Sigmoid colon (tissue), 7 donors: ENCODE data around the gene ZNF514. TPM values are rescaled to one million over a fixed set of nuclear protein-coding genes. Genes with fewer than 3 reads are reported as not detected.

Source experiments
- DNase-seq: peaks from one replicate; pipeline ENCODE4 v3.0.0-alpha.2; 2019
- H3K27ac ChIP-seq, 4 donors: fragments of 200-600 bp; sonication (generic); one replicate each; pipeline ENCODE4 v1.5.1; 2016 to 2019; ENCODE audit warnings: mild to moderate bottlenecking in 1 of 4
- H3K27me3 ChIP-seq, 3 donors: fragments of 200-600 bp; sonication (generic); one replicate each; pipeline ENCODE4 v1.5.1; 2019; ENCODE audit warnings: mild to moderate bottlenecking in 1 of 3
- H3K36me3 ChIP-seq, 4 donors: fragments of 200-600 bp; sonication (generic); one replicate each; pipeline ENCODE4 v1.5.1; 2016 to 2019
- H3K4me1 ChIP-seq, 4 donors: fragments of 200-600 bp; sonication (generic); one replicate each; pipeline ENCODE4 v1.5.1; 2017 to 2019
- H3K4me3 ChIP-seq, 4 donors: fragments of 200-600 bp; sonication (generic); one replicate each; pipeline ENCODE4 v1.5.1; 2017 to 2019; ENCODE audit warnings: mild to moderate bottlenecking in 2 of 4, moderate library complexity in 1 of 4
- H3K9me3 ChIP-seq, 4 donors: fragments of 200-600 bp in 3 of 4; sonication (generic) in 3 of 4; one replicate each; pipeline versions ENCODE4 v1.5.1 to v1.6.1; 2013 to 2019
- CTCF ChIP-seq, 4 experiments: fragments of 450-650 bp in 3 of 4; fragments of 200-600 bp in 1 of 4; IDR thresholded peaks; one replicate each; pipeline ENCODE4 v1.5.1; 2016 to 2019; ENCODE audit warnings: antibody characterized with exemption in 4 of 4, mild to moderate bottlenecking in 3 of 4, moderate library complexity in 2 of 4
- EP300 ChIP-seq, 4 donors: sonication (generic); formaldehyde crosslinking; IDR thresholded peaks; one replicate each; pipeline ENCODE4 v1.6.1; 2017; ENCODE audit warnings: antibody characterized with exemption in 4 of 4
- POLR2A ChIP-seq, 2 donors: fragments of 450-650 bp; IDR thresholded peaks; one replicate each; pipeline ENCODE4 v1.6.1; 2016; ENCODE audit warnings: antibody characterized with exemption in 2 of 2, mild to moderate bottlenecking in 2 of 2, moderate library complexity in 2 of 2
- POLR2AphosphoS5 ChIP-seq, 4 donors: sonication (generic); formaldehyde crosslinking; IDR thresholded peaks; one replicate each; pipeline ENCODE4 v1.6.1; 2017; ENCODE audit warnings: antibody characterized with exemption in 4 of 4
- WGBS, 2 donors: extraction: QIAGEN DNeasy Blood & Tissue Kit; methylation state at CpG; one replicate each; pipeline ENCODE4 v1.1.7; 2013; 5-methylcytosine and 5-hydroxymethylcytosine counted together
- intact Hi-C: fragments of 100-400 bp; cut with DNase I; formaldehyde crosslinking; loops from one replicate; pipeline ENCODE4 v1.15.1; 2023
- polyA plus RNA-seq, 3 donors: library from polyadenylated mRNA; stranded (reverse); fragments of 200-250 nt; gene quantifications; one replicate each; pipeline ENCODE4 v1.2.3, GENCODE V29; 2013
- total RNA-seq, 4 donors: library from RNA; depleted of rRNA; stranded (reverse); fragments of >200 nt; gene quantifications; one replicate each; pipeline ENCODE4 v1.1.0, GENCODE V29; 2016
- donor health status: healthy with polysubstance abuse.
- donor health status: Bipolar disorder and iron deficiency.
- donor health status: healthy.

The ZNF514 gene
- total and polyA plus RNA-seq, 7 donors = 4.8 to 29.4 (median 12.0) TPM

GRCh38 chr2:95121407-95122196, 38.0 kb downstream of the ZNF514 start, which contains the start of gene MRPS5:
TSS of gene MRPS5 (minus strand) at chr2:95121808. CDS start at chr2:95121791, 17 bp downstream.
- Histone ChIP-seq H3K27ac (peak within 1 kb of the TSS; percentile 89 to 95 (median 92)), H3K4me1 (peaks cover 0 to 35% (median 26%) of the 10 kb centered on the region in 4 donors), H3K9me3 (no peaks in the 10 kb centered on the region), H3K4me3 (peak within 1 kb of the TSS; percentile 75 to 94 (median 84)), H3K36me3 (peaks cover 0 to 8% (median 0%) of the 10 kb centered on the region in 4 donors), H3K27me3 (no peaks in the 10 kb centered on the region)
- WGBS, 2 donors = 0% methylated on average over 86 of the region's 86 CpGs
- DNase-seq = peak; percentile 87
- no peak for TF ChIP-seq CTCF (IDR thresholded peaks at IDR 0.05)
- TF ChIP-seq POLR2AphosphoS5 (IDR thresholded peaks at IDR 0.05) = peak; percentile 57 to 80 (median 73)
- intact Hi-C loops = loop anchor here (1.0 kb wide), 2 partner anchors 39 to 86 kb away; partner anchors contain the start of gene ZNF892

- DNase-seq = no peak
- H3K4me1 ChIP-seq = peaks cover 0 to 35% (median 26%) of the 10 kb centered on the region in 4 donors
- TF ChIP-seq CTCF (IDR thresholded peaks at IDR 0.05) = no peak
- TF ChIP-seq EP300 (IDR thresholded peaks at IDR 0.05) = no peak
- no peak for TF ChIP-seq POLR2AphosphoS5 (IDR thresholded peaks at IDR 0.05)
- no peak for TF ChIP-seq POLR2A (IDR thresholded peaks at IDR 0.05)
- intact Hi-C loops = loop anchor here (1.0 kb wide), 2 partner anchors 39 to 86 kb away; partner anchors contain the start of gene ZNF892
- 1 to 4% methylated on average over 11 of the region's 11 CpGs for WGBS, 2 donors
- H3K27me3 ChIP-seq = no peaks in the 10 kb centered on the region
- H3K36me3 ChIP-seq = peaks cover 0 to 13% (median 0%) of the 10 kb centered on the region in 4 donors
- peak overlapping the region; percentile 75 to 94 (median 84) for H3K4me3 ChIP-seq
- no peaks in the 10 kb centered on the region for H3K9me3 ChIP-seq
- peak overlapping the region; percentile 89 to 95 (median 92) for H3K27ac ChIP-seq
Measured at GRCh38 chr2:95121093-95121406, 38.6 kb downstream of the ZNF514 start.

GRCh38 chr2:95115418-95115817, 44.2 kb downstream of the ZNF514 start:
- intact Hi-C loops = loop anchor here (5.0 kb wide), 1 partner anchor 93 kb away; no protein-coding TSS in a partner anchor
- H3K36me3 ChIP-seq = peaks cover 8 to 57% (median 23%) of the 10 kb centered on the region in 4 donors

DNA sequence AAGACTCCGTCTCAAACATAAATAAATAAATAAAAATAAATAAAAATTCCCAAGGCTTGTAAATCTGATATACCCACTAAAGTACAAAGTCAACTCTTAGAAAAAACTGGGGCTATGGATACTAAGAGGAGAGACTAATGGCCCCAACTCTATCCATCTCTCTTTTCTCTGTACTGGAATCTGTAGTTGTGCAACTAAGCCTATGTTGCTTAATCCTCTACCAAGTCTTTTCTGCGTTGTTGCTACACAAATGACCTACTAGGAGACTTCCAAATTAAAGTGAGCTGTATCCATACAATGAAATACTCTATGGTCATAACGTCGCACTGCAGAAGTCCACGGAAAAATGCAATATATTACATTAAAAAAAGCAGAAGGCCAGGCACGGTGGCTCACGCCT, 46.2 kb downstream of the ZNF514 start:
- Histone ChIP-seq H3K27ac (no peak overlapping the region), H3K4me3 (no peak overlapping the region), H3K4me1 (peaks cover 0 to 17% (median 11%) of the 10 kb centered on the region in 4 donors), H3K27me3 (no peaks in the 10 kb centered on the region), H3K36me3 (peaks cover 22 to 76% (median 33%) of the 10 kb centered on the region in 4 donors), H3K9me3 (no peaks in the 10 kb centered on the region)
- no peak for DNase-seq
- 93 to 97% methylated on average over 7 of the region's 7 CpGs for WGBS, 2 donors
- intact Hi-C loops = no loop called here
- TF ChIP-seq EP300 (IDR thresholded peaks at IDR 0.05) (no peak), POLR2AphosphoS5 (IDR thresholded peaks at IDR 0.05) (no peak), POLR2A (IDR thresholded peaks at IDR 0.05) (no peak)

More at GRCh38 chr2:95115418-95115817, 44.2 kb downstream of the ZNF514 start:
- Histone ChIP-seq H3K4me1 (peaks cover 0 to 33% (median 28%) of the 10 kb centered on the region in 4 donors), H3K27me3 (no peaks in the 10 kb centered on the region), H3K9me3 (no peaks in the 10 kb centered on the region), H3K27ac (no peak overlapping the region), H3K4me3 (no peak overlapping the region)
- DNase-seq = peak; percentile 70
- WGBS, 2 donors = 8 to 19% methylated on average over 7 of the region's 7 CpGs
- no peak for TF ChIP-seq EP300 (IDR thresholded peaks at IDR 0.05)
- TF ChIP-seq POLR2A (IDR thresholded peaks at IDR 0.05) = no peak
- no peak for TF ChIP-seq POLR2AphosphoS5 (IDR thresholded peaks at IDR 0.05)
- TF ChIP-seq CTCF (IDR thresholded peaks at IDR 0.05) = peak; percentile 13 to 75 (median 44)

DNA sequence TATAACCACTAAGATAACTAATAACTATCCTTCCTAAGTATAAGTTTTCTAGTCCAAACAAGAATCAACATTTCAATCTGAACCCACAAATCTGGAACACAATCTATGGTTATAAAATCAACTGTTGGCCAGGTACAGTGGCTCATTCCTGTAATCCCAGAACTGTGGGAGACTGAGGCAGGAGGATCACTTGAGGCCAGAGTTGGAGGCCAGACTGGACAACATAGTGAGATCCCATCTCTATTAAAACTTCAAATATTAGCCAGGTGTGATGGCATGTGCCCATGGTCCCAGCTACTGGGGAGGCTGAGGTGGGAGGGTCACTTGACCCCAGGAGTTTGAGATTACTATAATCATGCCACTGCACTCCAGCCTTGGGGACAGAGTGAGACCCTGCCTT, 49.3 kb downstream of the ZNF514 start:
- intact Hi-C loops = no loop called here
- Histone ChIP-seq H3K4me1 (peaks cover 0 to 6% (median 5%) of the 10 kb centered on the region in 4 donors), H3K9me3 (no peaks in the 10 kb centered on the region), H3K27me3 (no peaks in the 10 kb centered on the region), H3K36me3 (peaks cover 48 to 93% (median 64%) of the 10 kb centered on the region in 4 donors), H3K27ac (no peak overlapping the region), H3K4me3 (no peak overlapping the region)
- TF ChIP-seq CTCF (IDR thresholded peaks at IDR 0.05) (no peak), POLR2AphosphoS5 (IDR thresholded peaks at IDR 0.05) (no peak), POLR2A (IDR thresholded peaks at IDR 0.05) (no peak), EP300 (IDR thresholded peaks at IDR 0.05) (no peak)
- DNase-seq = no peak
